Endodermal cell (in vitro differentiated cells): ENCODE data around the gene GREB1. TPM values are rescaled to one million over a fixed set of nuclear protein-coding genes. Genes with fewer than 3 reads are reported as not detected.

Source experiments
- DNase-seq: peaks from one replicate; pipeline ENCODE4 v3.0.0-alpha.2; 2017
- H3K27ac ChIP-seq: 2 replicates; pipeline ENCODE4 v1.5.1; 2013; ENCODE audit warnings: mild to moderate bottlenecking, low read depth, low read length, moderate library complexity
- H3K27me3 ChIP-seq: 2 replicates; pipeline ENCODE4 v1.6.1; 2013; ENCODE audit warnings: mild to moderate bottlenecking, low read length, moderate library complexity; ENCODE audit not compliant: insufficient read depth, control insufficient read depth, poor library complexity, severe bottlenecking
- H3K36me3 ChIP-seq: 2 replicates; pipeline ENCODE4 v1.7.0; 2013; ENCODE audit warnings: mild to moderate bottlenecking, low read length, moderate library complexity; ENCODE audit not compliant: control insufficient read depth, insufficient read depth
- H3K4me1 ChIP-seq: one replicate; pipeline ENCODE4 v1.7.0; 2013; ENCODE audit warnings: low read length; ENCODE audit not compliant: control insufficient read depth, insufficient read depth
- H3K4me3 ChIP-seq: 2 replicates; pipeline ENCODE4 v1.5.1; 2013; ENCODE audit warnings: mild to moderate bottlenecking, low read length, moderate library complexity
- H3K9ac ChIP-seq: 2 replicates; pipeline ENCODE4 v1.6.1; 2013; ENCODE audit warnings: mild to moderate bottlenecking, low read length, moderate library complexity; ENCODE audit not compliant: poor library complexity, severe bottlenecking; ENCODE audit errors: extremely low read depth
- H3K9me3 ChIP-seq: 2 replicates; pipeline ENCODE4 v1.6.1; 2013; ENCODE audit warnings: mild to moderate bottlenecking, low read length, moderate library complexity; ENCODE audit not compliant: control insufficient read depth
- H3K27ac Mint-ChIP-seq: 2 replicates; pipeline ENCODE4 v1.8.0; 2020; ENCODE audit warnings: mixed read lengths
- H3K27me3 Mint-ChIP-seq: 2 replicates; pipeline ENCODE4 v1.8.0; 2021; ENCODE audit warnings: mild to moderate bottlenecking, mixed read lengths; ENCODE audit not compliant: insufficient read depth
- H3K36me3 Mint-ChIP-seq: 2 replicates; pipeline ENCODE4 v1.8.0; 2020; ENCODE audit warnings: low read depth, mixed read lengths
- H3K4me1 Mint-ChIP-seq: 2 replicates; pipeline ENCODE4 v1.8.0; 2020; ENCODE audit warnings: mixed read lengths
- H3K4me3 Mint-ChIP-seq: 2 replicates; pipeline ENCODE4 v1.8.0; 2020; ENCODE audit warnings: mild to moderate bottlenecking, moderate library complexity, mixed read lengths
- H3K9me3 Mint-ChIP-seq: 2 replicates; pipeline ENCODE4 v1.8.0; 2020; ENCODE audit warnings: mild to moderate bottlenecking, mixed read lengths
- WGBS, 2 experiments: methylation state at CpG; one replicate each; pipeline versions ENCODE4 v1.1.5 to v1.1.7; 2013; ENCODE audit warnings: missing lambda C conversion rate in 2 of 2, mixed read lengths in 1 of 2; ENCODE audit not compliant: insufficient coverage in 1 of 2, insufficient read length in 1 of 2; 5-methylcytosine and 5-hydroxymethylcytosine counted together
- total RNA-seq, 2 donors: library from RNA; stranded (reverse); fragmentation: NEBNext Ultra II Directional in 1 of 2; extraction: Animal tissue kit (Norgen Biotek cat#: 25700) in 1 of 2; gene quantifications; 2 replicates in 1 of 2; 3 replicates in 1 of 2; pipeline ENCODE4 v1.2.1, GENCODE V29; 2021
- TF ChIP-seq, protein P1 (sequence below): fragments of 200-600 bp; sonication (generic); conservative IDR thresholded peaks from 2 replicates; pipeline ENCODE4 v1.5.0; 2021; ENCODE audit warnings: antibody characterized with exemption, mild to moderate bottlenecking

Gene GREB1
- total RNA-seq, 2 donors from 2014 or later, result 86.4 to 106 TPM

DNA sequence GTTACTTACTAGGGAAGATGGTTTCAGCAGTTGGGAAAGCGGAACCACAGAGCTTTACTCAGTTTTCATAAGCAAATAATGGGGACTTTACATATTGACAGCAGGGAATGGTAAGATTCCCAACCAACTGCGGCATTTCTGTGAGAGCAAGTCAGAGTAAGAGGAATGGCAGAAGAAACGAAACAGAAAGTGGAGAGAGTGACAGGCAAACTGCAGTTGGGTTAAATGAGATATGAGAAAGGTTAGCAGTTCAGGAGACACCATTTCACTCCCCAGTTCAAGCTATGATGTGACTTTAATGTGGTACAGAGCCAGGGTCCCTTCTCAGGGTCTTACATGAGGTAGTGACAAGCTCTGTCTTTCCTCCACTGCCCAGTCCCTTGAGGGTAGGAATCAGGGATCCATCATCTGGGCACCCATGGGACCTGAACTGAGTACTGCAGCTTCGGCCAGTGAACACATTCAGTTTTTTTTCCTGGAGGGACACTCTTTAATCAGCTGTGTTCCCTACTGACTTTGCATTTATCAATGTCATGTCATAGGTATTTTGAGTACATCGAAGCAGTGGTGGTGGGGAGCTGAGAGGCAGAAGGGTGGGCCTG, 33.0 kb upstream of the GREB1 start:
- H3K4me3 Mint-ChIP-seq, result no peak overlapping the region
- H3K9me3 Mint-ChIP-seq, result peaks cover 11% of the 10 kb centered on the region
- H3K36me3 Mint-ChIP-seq, result peaks cover 23% of the 10 kb centered on the region
- no peak overlapping the region for H3K4me3 ChIP-seq
- no peak overlapping the region for H3K27ac ChIP-seq
- peaks cover 11% of the 10 kb centered on the region for H3K9me3 ChIP-seq
- peaks cover 26% of the 10 kb centered on the region for H3K36me3 ChIP-seq
- no peaks in the 10 kb centered on the region for H3K27me3 Mint-ChIP-seq
- peaks cover 10% of the 10 kb centered on the region for H3K4me1 ChIP-seq
- DNase-seq, result no peak
- WGBS, 2 experiments, result 89 to 91% methylated on average over 5 of the region's 5 CpGs
- no peak overlapping the region for H3K27ac Mint-ChIP-seq
- no peak overlapping the region for H3K9ac ChIP-seq
- peaks cover 23% of the 10 kb centered on the region for H3K4me1 Mint-ChIP-seq
- H3K27me3 ChIP-seq, result no peaks in the 10 kb centered on the region
- TF ChIP-seq, protein P1, sequence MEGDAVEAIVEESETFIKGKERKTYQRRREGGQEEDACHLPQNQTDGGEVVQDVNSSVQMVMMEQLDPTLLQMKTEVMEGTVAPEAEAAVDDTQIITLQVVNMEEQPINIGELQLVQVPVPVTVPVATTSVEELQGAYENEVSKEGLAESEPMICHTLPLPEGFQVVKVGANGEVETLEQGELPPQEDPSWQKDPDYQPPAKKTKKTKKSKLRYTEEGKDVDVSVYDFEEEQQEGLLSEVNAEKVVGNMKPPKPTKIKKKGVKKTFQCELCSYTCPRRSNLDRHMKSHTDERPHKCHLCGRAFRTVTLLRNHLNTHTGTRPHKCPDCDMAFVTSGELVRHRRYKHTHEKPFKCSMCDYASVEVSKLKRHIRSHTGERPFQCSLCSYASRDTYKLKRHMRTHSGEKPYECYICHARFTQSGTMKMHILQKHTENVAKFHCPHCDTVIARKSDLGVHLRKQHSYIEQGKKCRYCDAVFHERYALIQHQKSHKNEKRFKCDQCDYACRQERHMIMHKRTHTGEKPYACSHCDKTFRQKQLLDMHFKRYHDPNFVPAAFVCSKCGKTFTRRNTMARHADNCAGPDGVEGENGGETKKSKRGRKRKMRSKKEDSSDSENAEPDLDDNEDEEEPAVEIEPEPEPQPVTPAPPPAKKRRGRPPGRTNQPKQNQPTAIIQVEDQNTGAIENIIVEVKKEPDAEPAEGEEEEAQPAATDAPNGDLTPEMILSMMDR, result no peak

DNA sequence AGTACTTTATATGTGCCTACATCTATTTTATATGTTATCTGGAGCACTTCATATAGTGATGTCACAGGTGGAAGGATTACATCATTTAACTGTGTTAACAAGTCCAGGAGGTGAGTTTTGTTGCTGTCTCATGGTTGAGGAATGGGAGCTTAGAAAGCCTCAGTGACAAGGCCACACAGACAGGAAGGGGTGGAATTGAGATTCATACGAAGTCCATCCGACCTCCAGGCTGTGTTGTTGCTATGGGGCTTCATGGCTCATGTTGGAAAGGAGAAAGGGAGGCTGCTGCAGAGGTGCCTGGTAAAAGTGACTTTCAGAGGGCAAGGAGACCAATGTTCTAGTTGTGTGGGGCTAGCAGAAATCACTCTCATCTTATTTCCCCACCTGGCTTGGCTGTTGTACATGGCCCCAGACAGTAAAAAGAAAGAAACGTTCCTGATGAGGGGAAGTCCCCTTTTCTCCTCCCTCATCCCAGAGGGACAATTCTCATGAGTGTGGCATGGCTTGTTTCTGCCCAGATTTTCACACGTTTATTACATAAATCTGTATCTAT, 31.0 kb upstream of the GREB1 start:
- Mint-ChIP-seq H3K9me3 (peaks cover 11% of the 10 kb centered on the region), H3K27ac (no peak overlapping the region), H3K27me3 (no peaks in the 10 kb centered on the region), H3K4me3 (no peak overlapping the region), H3K4me1 (peaks cover 21% of the 10 kb centered on the region), H3K36me3 (peaks cover 23% of the 10 kb centered on the region)
- no peak overlapping the region for H3K9ac ChIP-seq
- DNase-seq, result no peak
- H3K27me3 ChIP-seq, result no peaks in the 10 kb centered on the region
- no peak overlapping the region for H3K27ac ChIP-seq
- H3K9me3 ChIP-seq, result peaks cover 11% of the 10 kb centered on the region
- WGBS, 2 experiments, result 83 to 95% methylated on average over 1 to 4 of the region's 4 CpGs
- TF ChIP-seq, protein P1, result no peak
- H3K4me1 ChIP-seq, result peaks cover 8% of the 10 kb centered on the region
- no peak overlapping the region for H3K4me3 ChIP-seq
- peaks cover 26% of the 10 kb centered on the region for H3K36me3 ChIP-seq

DNA sequence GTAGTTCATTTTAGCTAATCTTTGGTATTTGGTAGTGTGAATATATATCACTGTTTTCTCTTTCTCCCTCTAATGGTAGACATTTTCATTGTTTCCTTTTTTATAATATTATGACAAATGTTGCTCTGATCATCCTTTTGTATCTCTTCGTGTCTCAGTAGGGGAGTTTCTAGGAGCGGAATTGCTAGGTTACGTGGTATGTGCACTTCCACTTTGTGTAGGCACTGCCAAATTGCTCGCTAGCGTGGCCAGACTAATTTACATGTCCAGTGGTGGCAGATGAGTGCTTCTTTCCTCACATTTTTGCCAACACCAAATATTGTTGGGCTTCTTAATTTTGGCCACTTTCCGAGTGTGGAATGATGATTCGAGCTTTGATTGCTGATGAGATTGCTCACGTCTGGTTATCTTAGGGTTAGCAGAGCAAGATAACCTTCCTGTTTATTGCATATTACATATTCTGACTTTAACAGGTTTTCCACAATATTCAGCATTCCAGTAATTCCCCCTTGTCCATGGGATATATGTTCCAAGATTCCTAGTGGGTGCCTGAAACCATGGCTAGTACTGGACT, 30.4 kb upstream of the GREB1 start:
- Mint-ChIP-seq H3K9me3 (peaks cover 11% of the 10 kb centered on the region), H3K36me3 (peaks cover 29% of the 10 kb centered on the region), H3K27me3 (no peaks in the 10 kb centered on the region), H3K4me3 (no peak overlapping the region), H3K4me1 (peaks cover 15% of the 10 kb centered on the region), H3K27ac (no peak overlapping the region)
- Histone ChIP-seq H3K27me3 (no peaks in the 10 kb centered on the region), H3K4me3 (no peak overlapping the region), H3K4me1 (peaks cover 5% of the 10 kb centered on the region), H3K9ac (no peak overlapping the region), H3K27ac (no peak overlapping the region), H3K9me3 (peaks cover 11% of the 10 kb centered on the region), H3K36me3 (peaks cover 32% of the 10 kb centered on the region)
- TF ChIP-seq, protein P1, result no peak
- DNase-seq, result no peak
- 70 to 100% methylated on average over 5 to 8 of the region's 8 CpGs for WGBS, 2 experiments
